GM10847 (cell line): ENCODE measurements around the gene PRKCA.

Experiments used
- POLR2A ChIP-seq: IDR thresholded peaks from 2 replicates; pipeline ENCODE4 v1.6.1; 2011; ENCODE audit not compliant: insufficient read length; ENCODE audit errors: extremely low read depth

PRKCA gene

GRCh38 chr17:66567234-66568170, 265.1 kb downstream of the PRKCA start:
- no peak for TF ChIP-seq POLR2A

- no peak for TF ChIP-seq POLR2A
Measured at GRCh38 chr17:66569572-66569971, 267.2 kb downstream of the PRKCA start.

- TF ChIP-seq POLR2A, result no peak
Measured at GRCh38 chr17:66570447-66571195, 268.2 kb downstream of the PRKCA start.

- TF ChIP-seq POLR2A, result no peak
Measured at GRCh38 chr17:66571745-66572144, 269.3 kb downstream of the PRKCA start.

- no peak for TF ChIP-seq POLR2A
Measured at GRCh38 chr17:66573078-66573477, 270.7 kb downstream of the PRKCA start.

GRCh38 chr17:66574123-66574522, 271.7 kb downstream of the PRKCA start:
- TF ChIP-seq POLR2A, result no peak

GRCh38 chr17:66576473-66576872, 274.1 kb downstream of the PRKCA start:
- TF ChIP-seq POLR2A, result no peak

GRCh38 chr17:66577041-66577440, 274.6 kb downstream of the PRKCA start:
- no peak for TF ChIP-seq POLR2A

GRCh38 chr17:66578781-66579489, 276.5 kb downstream of the PRKCA start:
- no peak for TF ChIP-seq POLR2A

GRCh38 chr17:66579556-66579955, 277.1 kb downstream of the PRKCA start:
- no peak for TF ChIP-seq POLR2A

GRCh38 chr17:66580184-66580955, 278.0 kb downstream of the PRKCA start:
- TF ChIP-seq POLR2A, result no peak

- no peak for TF ChIP-seq POLR2A
Measured at GRCh38 chr17:66580956-66581391, 278.6 kb downstream of the PRKCA start.

- TF ChIP-seq POLR2A, result no peak
Measured at GRCh38 chr17:66582373-66583111, 280.1 kb downstream of the PRKCA start.
